Gastrocnemius medialis (tissue), 4 donors: ENCODE data around the gene TEX51.

Experiments used
- CTCF ChIP-seq, 5 experiments: fragments of 450-650 bp in 3 of 5; fragments of 200-600 bp in 2 of 5; sonication (generic) in 2 of 5; IDR thresholded peaks in 4 of 5; conservative IDR thresholded peaks in 1 of 5; 1 replicate in 4 of 5; 2 replicates in 1 of 5; pipeline ENCODE4 v1.5.1; 2016 to 2019; ENCODE audit warnings: antibody characterized with exemption in 5 of 5, mild to moderate bottlenecking in 3 of 5, moderate library complexity in 3 of 5
- POLR2A ChIP-seq, 2 donors: fragments of 450-650 bp; IDR thresholded peaks; one replicate each; pipeline ENCODE4 v1.6.1; 2017; ENCODE audit warnings: antibody characterized with exemption in 2 of 2, mild to moderate bottlenecking in 2 of 2, moderate library complexity in 2 of 2

GRCh38 chr2:126857502-126857901, 41.2 kb upstream of the TEX51 start:
- TF ChIP-seq CTCF (IDR thresholded peaks at IDR 0.05 in 4 of 5, conservative IDR thresholded peaks at IDR 0.05 in 1 of 5) (no peak), POLR2A (IDR thresholded peaks at IDR 0.05) (no peak)
